IPS-15b (cell line): ENCODE results near the gene FRMD4A.
"Not testable (repeated sequence)": the region's sequence is repeated elsewhere in the genome, so short reads cannot be mapped to it uniquely, and the experiment has no call there.

Experiments
- H3K27me3 ChIP-seq: one replicate; pipeline ENCODE4 v1.6.1; 2013; ENCODE audit warnings: low read length; ENCODE audit not compliant: control insufficient read depth, insufficient read depth
- H3K36me3 ChIP-seq: one replicate; pipeline ENCODE4 v1.6.1; 2013; ENCODE audit warnings: low read length; ENCODE audit not compliant: control insufficient read depth, insufficient read depth
- H3K4me1 ChIP-seq: one replicate; pipeline ENCODE4 v1.6.1; 2013; ENCODE audit warnings: mild to moderate bottlenecking, low read length; ENCODE audit not compliant: control insufficient read depth, insufficient read depth
- H3K4me3 ChIP-seq: one replicate; pipeline ENCODE4 v1.5.1; 2013; ENCODE audit warnings: low read depth, low read length
- H3K9ac ChIP-seq: one replicate; pipeline ENCODE4 v1.6.1; 2013; ENCODE audit warnings: low read depth, mild to moderate bottlenecking, low read length
- H3K9me3 ChIP-seq: one replicate; pipeline ENCODE4 v1.6.1; 2013; ENCODE audit warnings: mild to moderate bottlenecking, low read length; ENCODE audit not compliant: control insufficient read depth, insufficient read depth

The FRMD4A gene

DNA sequence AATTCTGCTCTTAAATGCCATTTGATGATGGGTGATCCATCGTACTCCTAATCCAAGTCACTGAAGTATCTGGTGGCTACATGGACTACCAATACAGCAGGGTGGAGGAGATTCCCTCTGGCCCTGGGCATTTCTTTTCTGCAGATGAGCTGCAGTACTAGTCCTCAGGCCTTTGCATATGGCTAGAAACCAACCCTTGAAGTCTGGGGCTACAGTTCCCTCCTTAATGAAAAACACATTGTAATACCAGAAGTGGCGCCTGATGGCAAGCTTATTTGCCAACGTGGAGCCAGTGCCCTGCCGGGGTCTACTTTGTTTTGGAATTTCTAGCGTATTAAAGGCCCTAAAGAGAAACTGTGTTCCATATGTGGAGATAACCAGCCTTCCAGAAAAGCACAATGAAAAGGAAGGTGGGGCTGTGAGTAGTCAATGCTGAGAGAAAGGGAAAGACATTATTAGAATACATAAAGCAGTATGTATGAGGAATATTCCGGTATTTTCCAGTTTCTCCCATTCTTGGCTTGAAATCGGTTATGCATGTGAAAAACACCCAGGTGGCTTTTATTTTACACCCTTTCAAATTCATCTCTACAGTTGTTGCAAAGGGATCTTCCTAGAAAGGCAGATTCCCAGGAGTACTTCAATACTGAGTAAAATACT is 375.2 kb downstream of the FRMD4A start:
- no peaks in the 10 kb centered on the region for H3K36me3 ChIP-seq
- H3K27me3 ChIP-seq = no peaks in the 10 kb centered on the region
- H3K4me1 ChIP-seq = no peaks in the 10 kb centered on the region
- H3K4me3 ChIP-seq = no peak overlapping the region
- H3K9me3 ChIP-seq = no peaks in the 10 kb centered on the region
- H3K9ac ChIP-seq = no peak overlapping the region

DNA sequence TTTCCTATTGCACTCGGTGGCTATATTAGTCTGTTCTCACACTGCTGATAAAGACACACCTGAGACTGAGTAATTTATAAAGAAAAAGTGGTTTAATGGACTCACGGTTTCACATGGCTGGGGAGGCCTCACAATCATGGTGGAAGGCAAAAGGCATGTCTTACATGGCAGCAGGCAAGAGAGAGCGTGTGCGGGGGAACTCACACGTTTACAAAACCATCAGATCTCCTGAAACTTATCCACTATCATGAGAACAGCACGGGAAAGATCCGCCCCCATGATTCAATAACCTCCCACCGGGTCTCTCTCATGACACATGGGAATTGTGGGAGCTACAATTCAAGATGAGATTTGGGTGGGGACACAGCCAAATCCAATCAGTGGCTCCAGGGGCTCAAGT is 376.5 kb downstream of the FRMD4A start:
- H3K4me1 ChIP-seq, H3K9ac ChIP-seq, H3K9me3 ChIP-seq, H3K36me3 ChIP-seq, H3K27me3 ChIP-seq, H3K4me3 ChIP-seq: not testable (repeated sequence)

GRCh38 chr10:13953371-13953770 is 377.4 kb downstream of the FRMD4A start:
- no peaks in the 10 kb centered on the region for H3K4me1 ChIP-seq
- no peaks in the 10 kb centered on the region for H3K36me3 ChIP-seq
- H3K9me3 ChIP-seq = no peaks in the 10 kb centered on the region
- H3K9ac ChIP-seq = no peak overlapping the region
- no peaks in the 10 kb centered on the region for H3K27me3 ChIP-seq
- H3K4me3 ChIP-seq = no peak overlapping the region

DNA sequence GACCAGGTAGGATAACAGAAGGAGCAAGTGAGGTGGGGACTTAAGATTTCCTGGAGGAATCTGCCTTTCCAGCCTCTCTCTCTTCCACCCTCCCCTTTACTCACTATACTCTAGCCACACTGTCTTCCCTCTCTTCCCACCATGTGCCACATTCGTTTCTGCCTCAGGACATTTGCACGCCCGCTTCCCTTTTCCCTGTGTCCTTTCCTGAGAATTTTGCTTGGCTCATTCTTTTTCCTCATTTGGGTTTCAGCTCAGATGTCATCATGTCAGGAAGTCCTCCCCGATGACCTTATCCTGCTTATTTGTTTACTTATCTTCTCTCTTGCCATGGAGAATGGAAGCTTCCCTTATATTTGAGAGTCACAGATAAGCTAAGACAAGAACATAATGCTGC is 380.2 kb downstream of the FRMD4A start:
- Histone ChIP-seq H3K4me1 (peaks cover 5% of the 10 kb centered on the region), H3K9ac (no peak overlapping the region), H3K36me3 (no peaks in the 10 kb centered on the region), H3K27me3 (no peaks in the 10 kb centered on the region), H3K9me3 (no peaks in the 10 kb centered on the region), H3K4me3 (no peak overlapping the region)

- no peaks in the 10 kb centered on the region for H3K36me3 ChIP-seq
- peaks cover 6% of the 10 kb centered on the region for H3K4me1 ChIP-seq
- H3K9ac ChIP-seq = no peak overlapping the region
- H3K4me3 ChIP-seq = no peak overlapping the region
- H3K27me3 ChIP-seq = no peaks in the 10 kb centered on the region
- no peaks in the 10 kb centered on the region for H3K9me3 ChIP-seq
These were observed 380.7 kb downstream of the FRMD4A start for GRCh38 chr10:13949844-13950542.

- Histone ChIP-seq H3K27me3 (no peaks in the 10 kb centered on the region), H3K4me3 (no peak overlapping the region), H3K4me1 (peaks cover 9% of the 10 kb centered on the region), H3K36me3 (no peaks in the 10 kb centered on the region), H3K9me3 (no peaks in the 10 kb centered on the region), H3K9ac (no peak overlapping the region)
These were observed 384.6 kb downstream of the FRMD4A start for GRCh38 chr10:13946209-13946460.

DNA sequence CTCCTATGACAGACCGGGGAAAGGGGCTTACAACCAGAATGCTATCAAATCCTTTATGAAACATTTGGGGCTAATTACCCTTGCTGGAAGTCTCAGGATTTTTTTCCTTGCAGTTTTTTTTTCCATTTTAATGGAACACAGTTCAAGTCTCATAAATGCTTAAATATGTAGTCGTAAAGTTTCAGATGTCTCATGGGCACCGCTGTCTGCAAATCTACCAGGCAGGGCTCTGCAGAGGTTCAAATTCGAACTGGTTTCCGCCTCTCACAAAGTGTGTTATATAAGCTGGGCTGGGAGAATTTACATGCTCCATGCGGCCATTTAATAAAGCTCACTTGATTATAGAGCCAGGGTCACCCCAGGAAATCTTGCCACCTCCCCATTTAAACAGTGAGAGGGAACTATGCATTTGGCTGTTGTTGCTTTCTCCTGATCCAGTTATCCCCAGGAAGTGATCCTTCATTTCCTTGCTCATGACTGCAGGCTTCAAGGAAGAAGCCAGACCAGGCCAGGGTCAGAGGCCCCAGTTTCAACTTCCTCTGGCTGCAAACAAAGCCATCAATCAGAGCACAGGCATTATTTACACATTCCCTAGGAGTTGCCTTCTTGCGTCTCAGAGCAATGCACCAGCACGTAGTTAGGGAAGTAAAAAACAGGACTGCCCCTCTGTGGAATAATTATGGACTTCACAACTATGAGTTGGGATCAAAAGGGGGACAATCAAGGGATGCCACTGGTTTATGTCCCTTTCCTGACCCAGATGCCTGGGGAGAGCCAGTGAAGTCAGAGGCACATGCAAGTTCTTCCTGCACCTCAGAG is 385.1 kb downstream of the FRMD4A start:
- Histone ChIP-seq H3K4me3 (no peak overlapping the region), H3K9me3 (no peaks in the 10 kb centered on the region), H3K27me3 (no peaks in the 10 kb centered on the region), H3K4me1 (peaks cover 9% of the 10 kb centered on the region), H3K36me3 (no peaks in the 10 kb centered on the region), H3K9ac (no peak overlapping the region)

- no peak overlapping the region for H3K9ac ChIP-seq
- H3K9me3 ChIP-seq = no peaks in the 10 kb centered on the region
- peaks cover 9% of the 10 kb centered on the region for H3K4me1 ChIP-seq
- no peak overlapping the region for H3K4me3 ChIP-seq
- H3K36me3 ChIP-seq = no peaks in the 10 kb centered on the region
- no peaks in the 10 kb centered on the region for H3K27me3 ChIP-seq
These were observed 385.9 kb downstream of the FRMD4A start for GRCh38 chr10:13944823-13945222.

DNA sequence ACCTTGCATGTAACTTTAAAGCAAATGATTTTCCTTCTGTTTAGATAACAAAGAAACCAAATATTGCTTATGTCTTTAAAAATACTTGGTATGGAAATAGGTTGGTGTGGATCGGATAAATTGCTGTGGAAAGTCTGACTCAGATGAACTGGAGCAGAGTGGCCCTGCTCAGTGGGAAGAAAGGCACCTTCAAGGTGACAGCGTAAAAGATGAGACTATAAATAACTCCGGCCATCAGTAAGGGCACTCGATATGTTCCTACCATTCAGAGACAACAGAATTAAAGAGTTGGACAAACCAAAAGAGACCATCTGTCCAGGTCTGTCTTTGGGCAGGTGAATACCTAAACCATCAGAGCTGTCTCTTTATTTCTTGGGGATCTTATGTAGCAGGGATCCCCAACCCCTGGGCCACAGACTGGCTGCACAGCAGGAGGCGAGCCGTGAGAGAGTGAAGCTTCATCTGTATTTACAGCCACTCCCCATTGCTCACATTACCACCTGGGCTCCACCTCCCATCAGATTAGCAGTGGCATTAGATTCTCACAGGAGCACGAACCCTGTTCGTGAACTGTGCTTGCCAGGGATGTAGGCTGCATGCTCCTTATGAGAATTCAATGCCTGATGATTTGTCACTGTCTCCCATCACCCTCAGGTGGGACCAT is 386.9 kb downstream of the FRMD4A start:
- Histone ChIP-seq H3K36me3 (no peaks in the 10 kb centered on the region), H3K4me1 (peaks cover 9% of the 10 kb centered on the region), H3K9ac (no peak overlapping the region), H3K9me3 (no peaks in the 10 kb centered on the region), H3K4me3 (no peak overlapping the region), H3K27me3 (no peaks in the 10 kb centered on the region)

- H3K36me3 ChIP-seq = no peaks in the 10 kb centered on the region
- no peaks in the 10 kb centered on the region for H3K9me3 ChIP-seq
- no peaks in the 10 kb centered on the region for H3K27me3 ChIP-seq
- H3K4me1 ChIP-seq = peaks cover 9% of the 10 kb centered on the region
- no peak overlapping the region for H3K9ac ChIP-seq
- no peak overlapping the region for H3K4me3 ChIP-seq
These were observed 388.7 kb downstream of the FRMD4A start for GRCh38 chr10:13942035-13942434.

DNA sequence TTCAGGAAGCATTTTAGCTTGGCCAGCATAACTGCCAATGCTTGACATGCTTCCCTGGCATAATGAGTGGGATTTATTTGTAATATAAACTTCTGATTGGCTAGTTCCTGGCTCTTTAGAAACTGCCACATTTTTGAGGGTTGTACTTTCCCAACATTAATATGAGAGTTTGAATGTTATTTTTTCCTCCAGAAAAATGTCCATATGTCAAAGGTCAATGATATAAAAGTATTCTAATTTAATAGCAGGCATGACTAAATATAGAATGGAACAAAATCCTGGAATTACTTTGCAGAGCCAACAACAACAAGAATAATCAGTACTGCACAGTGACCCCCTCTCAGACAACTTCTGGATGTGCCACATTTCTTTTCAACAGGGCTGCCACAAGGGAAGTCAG is 391.3 kb downstream of the FRMD4A start:
- peaks cover 3% of the 10 kb centered on the region for H3K4me1 ChIP-seq
- no peaks in the 10 kb centered on the region for H3K9me3 ChIP-seq
- no peak overlapping the region for H3K9ac ChIP-seq
- no peak overlapping the region for H3K4me3 ChIP-seq
- no peaks in the 10 kb centered on the region for H3K27me3 ChIP-seq
- H3K36me3 ChIP-seq = no peaks in the 10 kb centered on the region
